HFFc6 (cell line): ENCODE results near the gene FAM53B. TPM values are rescaled to one million over a fixed set of nuclear protein-coding genes. Genes with fewer than 3 reads are reported as not detected.
A peak's percentile ranks its signal among the peaks of the same experiment; 100 is the strongest.

Source experiments
- DNase-seq: peaks from one replicate; pipeline ENCODE4 v3.0.0-alpha.2; 2018
- H3K27ac Mint-ChIP-seq: 2 replicates; pipeline ENCODE4 v1.8.0; 2020; ENCODE audit warnings: mild to moderate bottlenecking, mixed read lengths
- H3K27me3 Mint-ChIP-seq: 2 replicates; pipeline ENCODE4 v1.8.0; 2021; ENCODE audit warnings: mild to moderate bottlenecking, moderate library complexity, mixed read lengths; ENCODE audit not compliant: insufficient read depth
- H3K36me3 Mint-ChIP-seq: 2 replicates; pipeline ENCODE4 v1.8.0; 2021; ENCODE audit warnings: low read depth, mixed read lengths
- H3K4me1 Mint-ChIP-seq: 2 replicates; pipeline ENCODE4 v1.8.0; 2020; ENCODE audit warnings: low read depth, mixed read lengths
- H3K4me3 Mint-ChIP-seq: 2 replicates; pipeline ENCODE4 v1.8.0; 2020; ENCODE audit warnings: mild to moderate bottlenecking, moderate library complexity, mixed read lengths
- H3K9me3 Mint-ChIP-seq: 2 replicates; pipeline ENCODE4 v1.8.0; 2020; ENCODE audit warnings: mild to moderate bottlenecking, mixed read lengths
- CTCF ChIP-seq: fragments of 200-600 bp; sonication (generic); IDR thresholded peaks from 2 replicates; pipeline ENCODE4 v1.5.0; 2021; ENCODE audit warnings: antibody characterized with exemption, mild to moderate bottlenecking
- total RNA-seq, 6 experiments: library from RNA; stranded (reverse); fragmentation: NEBNext Ultra II Directional; extraction: Animal tissue kit (Norgen Biotek cat#: 25700); gene quantifications; 2 replicates in 1 of 6; 3 replicates in 5 of 6; pipeline ENCODE4 v1.2.3, GENCODE V29; 2021

The FAM53B gene
- total RNA-seq, 6 experiments from 2014 or later, result 9.3 to 10.6 (median 10.4) TPM

GRCh38 chr10:124741281-124741921 lies 2.8 kb downstream of the FAM53B start:
- Mint-ChIP-seq H3K4me3 (peak overlapping the region; percentile 82), H3K9me3 (no peaks in the 10 kb centered on the region), H3K36me3 (no peaks in the 10 kb centered on the region), H3K4me1 (peaks cover 56% of the 10 kb centered on the region), H3K27me3 (peaks cover 4% of the 10 kb centered on the region), H3K27ac (peak overlapping the region; percentile 66)
- peak; percentile 90 for TF ChIP-seq CTCF
- peak; percentile 62 for DNase-seq

- H3K36me3 Mint-ChIP-seq, result no peaks in the 10 kb centered on the region
- H3K9me3 Mint-ChIP-seq, result no peaks in the 10 kb centered on the region
- H3K27ac Mint-ChIP-seq, result peak overlapping the region; percentile 66
- peak; percentile 11 for DNase-seq
- no peak for TF ChIP-seq CTCF
- H3K4me1 Mint-ChIP-seq, result peaks cover 49% of the 10 kb centered on the region
- peaks cover 4% of the 10 kb centered on the region for H3K27me3 Mint-ChIP-seq
- H3K4me3 Mint-ChIP-seq, result peak overlapping the region; percentile 82
Observed at GRCh38 chr10:124740369-124741280, 3.6 kb downstream of the FAM53B start.

GRCh38 chr10:124739986-124740368 lies 4.2 kb downstream of the FAM53B start:
- H3K27me3 Mint-ChIP-seq, result peaks cover 4% of the 10 kb centered on the region
- TF ChIP-seq CTCF, result no peak
- H3K9me3 Mint-ChIP-seq, result no peaks in the 10 kb centered on the region
- no peak overlapping the region; the same call in 1 of the 2 replicates for H3K4me3 Mint-ChIP-seq
- H3K4me1 Mint-ChIP-seq, result peaks cover 42% of the 10 kb centered on the region
- no peaks in the 10 kb centered on the region for H3K36me3 Mint-ChIP-seq
- peak overlapping the region; percentile 64; the same call in 1 of the 2 replicates for H3K27ac Mint-ChIP-seq
- DNase-seq, result no peak

- H3K4me3 Mint-ChIP-seq, result no peak overlapping the region
- no peaks in the 10 kb centered on the region for H3K9me3 Mint-ChIP-seq
- DNase-seq, result no peak
- H3K4me1 Mint-ChIP-seq, result peaks cover 37% of the 10 kb centered on the region
- no peak overlapping the region for H3K27ac Mint-ChIP-seq
- peaks cover 4% of the 10 kb centered on the region for H3K27me3 Mint-ChIP-seq
- TF ChIP-seq CTCF, result no peak
- no peaks in the 10 kb centered on the region for H3K36me3 Mint-ChIP-seq
Observed at GRCh38 chr10:124739119-124739921, 4.9 kb downstream of the FAM53B start.

GRCh38 chr10:124738441-124738840 lies 5.7 kb downstream of the FAM53B start:
- Mint-ChIP-seq H3K36me3 (no peaks in the 10 kb centered on the region), H3K9me3 (no peaks in the 10 kb centered on the region), H3K27ac (no peak overlapping the region), H3K27me3 (peaks cover 2% of the 10 kb centered on the region), H3K4me1 (peaks cover 43% of the 10 kb centered on the region), H3K4me3 (no peak overlapping the region)
- DNase-seq, result no peak
- TF ChIP-seq CTCF, result no peak
